NK-92 treated with Interleukin-12 subunit alpha and Interleukin-12 subunit beta, amount 100 ng/mL, for 24 hours (cell line): ENCODE data around the gene PLEKHA5.

ENCODE experiments used
- DNase-seq: peaks from one replicate; lab custom pipeline; 2025; lab: John Stamatoyannopoulos, UW

The PLEKHA5 gene

DNA sequence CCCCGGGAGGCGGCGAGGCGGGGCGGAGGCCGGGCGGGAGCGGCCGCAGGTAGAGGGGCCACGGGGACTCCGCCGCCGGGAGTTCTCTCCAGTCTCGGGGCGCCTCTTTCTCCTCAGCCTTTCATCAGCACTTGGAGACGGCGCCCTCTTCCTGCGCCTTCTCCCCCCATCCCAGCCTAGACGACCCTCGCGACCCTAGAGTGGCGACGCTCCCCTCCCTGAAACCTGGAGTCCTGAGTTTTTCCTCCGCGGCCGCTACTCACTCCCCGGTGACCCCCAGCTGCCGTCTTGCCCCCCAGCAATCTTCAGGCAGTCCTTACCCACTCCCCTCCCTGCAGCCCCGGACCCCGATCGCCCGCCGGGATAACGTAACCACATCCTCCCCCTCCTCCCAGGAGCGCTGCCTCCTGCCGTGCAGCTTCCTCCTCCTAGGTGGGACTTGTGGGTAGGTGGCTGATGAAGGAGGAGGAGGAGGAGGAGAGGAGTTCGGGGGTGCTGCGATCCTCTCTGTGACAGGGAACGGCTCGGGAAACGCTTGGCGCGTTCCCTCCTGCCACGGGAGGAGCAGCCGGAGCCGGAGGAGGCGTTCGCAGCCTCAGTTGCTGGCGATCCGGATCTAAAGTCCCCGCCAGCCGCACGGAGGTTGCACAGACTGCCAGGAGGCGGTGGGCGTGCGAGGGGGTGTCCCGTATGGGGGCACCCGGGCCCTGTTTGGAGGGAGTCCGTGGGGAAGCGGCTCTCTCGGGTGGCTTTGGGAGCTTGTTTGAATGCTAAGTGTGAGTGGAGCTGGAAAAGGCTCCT is 891 bp downstream of the PLEKHA5 start:
- DNase-seq: no peak

- DNase-seq: no peak
These were observed 1.5 kb downstream of the PLEKHA5 start for GRCh38 chr12:19131025-19131444.

- DNase-seq: no peak
These were observed 9.0 kb downstream of the PLEKHA5 start for GRCh38 chr12:19138551-19138950.

DNA sequence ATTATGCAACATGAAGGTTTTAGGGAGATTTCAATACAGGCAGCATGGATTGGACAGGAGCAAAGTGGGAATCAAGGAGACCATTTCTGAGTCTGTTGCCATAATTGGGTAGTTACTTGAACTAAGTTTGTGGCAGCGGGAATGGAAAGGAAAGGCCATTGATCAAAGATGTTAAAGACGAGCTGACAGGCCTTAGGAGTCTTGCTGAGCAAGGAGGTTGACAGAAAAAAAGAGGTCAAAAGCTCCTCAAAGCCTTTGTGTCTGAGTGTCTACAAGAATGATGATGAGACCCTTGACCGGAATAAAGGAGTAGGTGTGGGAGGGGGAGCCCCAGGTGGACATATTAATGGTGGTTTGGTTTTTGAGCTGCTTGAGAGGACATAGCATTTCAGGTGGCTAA is 9.4 kb downstream of the PLEKHA5 start:
- no peak for DNase-seq

DNA sequence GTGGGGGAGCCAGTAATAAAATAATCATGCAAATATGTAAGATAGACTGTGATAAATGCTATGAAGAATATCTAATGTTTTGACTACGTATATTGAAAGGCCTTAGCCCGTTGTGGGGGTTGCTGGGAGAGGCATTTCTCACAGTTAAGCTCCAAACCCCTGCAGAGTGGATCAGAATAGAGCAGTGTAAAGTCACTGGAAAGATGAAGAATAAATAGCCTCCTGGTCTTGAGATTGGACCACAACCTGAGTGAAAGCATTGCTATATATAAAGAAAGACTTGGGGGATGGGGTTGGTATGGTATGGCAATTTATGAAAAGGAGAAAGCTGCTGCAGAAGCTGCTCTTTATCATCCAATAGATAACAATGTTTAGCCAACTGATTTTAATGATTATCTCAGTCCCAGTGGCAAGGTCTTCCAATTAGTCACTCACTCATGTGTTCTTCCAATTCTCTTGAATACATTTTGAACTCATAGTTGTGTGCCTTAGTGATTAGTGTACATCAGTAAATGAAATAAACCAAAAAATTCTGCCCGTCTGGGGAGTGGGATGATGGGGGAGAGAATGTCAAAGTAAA is 10.2 kb downstream of the PLEKHA5 start:
- no peak for DNase-seq

DNA sequence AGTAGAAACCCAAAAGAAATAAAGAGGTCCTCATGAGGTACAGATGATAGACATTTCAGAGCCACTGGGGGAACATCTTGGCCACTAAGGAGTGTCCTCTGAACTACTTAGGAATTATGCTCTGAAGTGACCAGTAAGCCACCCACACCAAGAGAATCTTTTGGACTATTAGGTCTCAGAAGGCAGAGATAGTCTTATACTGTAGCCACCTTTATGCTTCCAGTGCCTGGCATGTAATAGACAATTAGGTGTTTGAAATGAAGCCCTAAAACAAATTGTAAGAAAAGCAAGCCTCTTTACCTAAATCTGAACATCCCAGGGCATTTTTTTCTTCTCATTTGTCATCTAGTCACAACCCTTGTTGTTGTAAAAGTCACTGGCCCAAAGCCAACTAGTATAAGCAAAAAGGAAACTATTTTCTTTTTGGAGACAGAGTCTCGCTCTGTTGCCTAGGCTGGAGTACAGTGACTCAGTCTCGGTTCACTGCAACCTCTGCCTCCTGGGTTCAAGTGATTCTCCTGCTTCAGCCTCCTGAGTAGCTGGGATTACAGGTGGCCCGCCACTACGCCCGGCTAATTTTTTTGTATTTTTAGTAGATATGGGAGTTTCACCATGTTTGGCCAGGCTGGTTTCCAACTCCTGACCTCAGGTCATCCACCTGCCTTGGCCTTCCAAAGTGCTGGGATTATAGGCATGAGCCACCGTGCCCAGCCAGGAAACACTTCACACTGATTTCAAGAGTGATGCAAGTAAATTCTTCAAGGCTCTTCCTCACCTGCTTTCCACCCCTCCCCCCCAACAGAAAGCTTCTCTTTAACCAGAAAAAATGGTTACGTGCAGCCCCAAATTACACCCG is 11.1 kb downstream of the PLEKHA5 start:
- no peak for DNase-seq

DNA sequence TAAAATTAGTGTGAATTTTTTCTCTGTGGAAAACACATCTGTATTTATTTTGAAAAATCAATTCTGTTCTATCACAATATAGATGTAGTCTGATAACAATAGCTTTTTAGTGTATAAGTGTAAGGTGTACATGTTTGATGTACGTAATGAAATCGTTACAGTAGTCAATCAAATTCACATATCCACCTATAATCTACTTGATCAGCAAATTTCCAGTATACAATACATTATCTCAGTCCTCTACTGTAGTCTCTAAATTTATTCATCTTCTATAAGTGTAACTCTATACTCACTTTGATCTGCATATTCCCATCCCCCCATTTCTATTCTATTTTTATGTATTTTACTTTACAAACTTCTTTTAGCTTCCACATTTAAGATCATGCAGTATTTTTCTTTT is 13.0 kb downstream of the PLEKHA5 start:
- no peak for DNase-seq

- no peak for DNase-seq
These were observed 14.8 kb downstream of the PLEKHA5 start for GRCh38 chr12:19144287-19144686.

DNA sequence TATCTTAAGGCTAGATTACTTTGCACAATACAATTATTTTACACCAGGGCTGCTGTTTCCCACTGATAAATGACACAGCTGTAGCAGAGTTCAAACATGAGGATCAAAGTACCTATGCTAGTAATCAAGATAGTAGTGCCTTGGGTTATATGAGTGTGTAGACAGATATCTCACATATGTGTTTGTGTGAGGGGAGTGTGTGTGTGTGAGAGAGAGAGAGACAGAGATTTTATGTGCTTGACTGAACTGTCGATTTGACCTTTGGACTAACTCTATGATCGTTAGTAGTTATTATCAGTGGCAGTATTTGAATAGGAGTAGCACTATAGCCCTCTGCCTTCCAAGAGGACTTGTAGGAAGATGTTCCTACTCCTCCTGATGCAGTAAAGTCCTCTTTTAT is 15.5 kb downstream of the PLEKHA5 start:
- no peak for DNase-seq

DNA sequence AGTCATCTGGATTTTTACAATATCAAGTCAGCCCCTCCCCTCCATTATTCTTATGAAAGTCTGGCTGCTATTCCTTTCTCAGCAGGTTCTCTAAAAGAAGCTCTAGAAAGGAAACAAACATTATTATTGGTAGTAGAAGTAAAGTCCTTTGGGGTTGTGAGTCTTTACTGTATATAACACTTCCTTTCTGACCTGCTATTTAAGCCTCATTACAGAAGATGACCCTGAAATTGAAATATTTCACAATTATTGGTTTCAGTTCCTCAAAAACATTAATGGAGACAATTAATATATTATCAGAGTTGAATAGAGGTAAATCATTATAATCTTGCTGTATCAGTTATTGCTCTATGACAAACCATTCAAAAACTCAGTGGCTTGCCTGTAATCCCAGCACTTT is 19.3 kb downstream of the PLEKHA5 start:
- no peak for DNase-seq

- DNase-seq: no peak
These were observed 20.9 kb downstream of the PLEKHA5 start for GRCh38 chr12:19150273-19150900.

- DNase-seq: no peak
These were observed 21.8 kb downstream of the PLEKHA5 start for GRCh38 chr12:19151298-19151697.

DNA sequence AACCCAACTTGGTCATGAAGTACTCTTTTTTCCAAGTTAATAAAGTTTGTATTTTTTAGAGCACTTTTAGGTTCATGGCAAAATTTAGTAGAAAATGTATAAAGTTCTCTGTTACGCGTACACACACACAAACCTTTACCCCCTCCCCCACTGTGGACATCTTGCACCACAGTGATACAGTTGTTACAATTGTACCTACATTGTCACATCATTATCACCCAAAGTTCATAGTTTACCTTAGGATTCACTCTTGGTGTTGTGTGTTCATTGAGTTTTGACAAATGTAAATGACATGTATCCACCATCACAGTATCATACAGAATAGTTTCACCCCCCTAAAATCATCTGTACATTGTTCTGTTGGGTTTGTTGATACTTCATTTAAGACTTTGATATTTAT is 23.9 kb downstream of the PLEKHA5 start:
- DNase-seq: no peak

DNA sequence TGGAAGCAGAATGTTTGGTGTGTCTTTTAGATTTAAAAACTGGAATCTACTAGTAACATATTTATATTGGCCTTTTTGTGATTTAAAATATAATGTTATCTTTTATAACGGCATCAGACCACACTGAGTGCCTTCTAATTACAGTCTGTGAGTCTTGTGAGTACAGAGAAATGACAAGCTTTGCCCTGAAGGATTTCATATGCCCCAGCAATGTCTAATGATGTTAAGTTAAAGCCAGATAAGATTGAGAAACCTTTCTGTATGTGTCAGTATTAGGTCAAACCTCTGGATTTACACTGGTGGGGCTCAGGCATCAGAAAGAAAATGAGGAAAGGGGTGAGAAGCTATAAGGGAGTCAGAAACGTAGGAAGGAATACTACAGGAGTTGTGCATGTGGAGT is 25.2 kb downstream of the PLEKHA5 start:
- DNase-seq: no peak

DNA sequence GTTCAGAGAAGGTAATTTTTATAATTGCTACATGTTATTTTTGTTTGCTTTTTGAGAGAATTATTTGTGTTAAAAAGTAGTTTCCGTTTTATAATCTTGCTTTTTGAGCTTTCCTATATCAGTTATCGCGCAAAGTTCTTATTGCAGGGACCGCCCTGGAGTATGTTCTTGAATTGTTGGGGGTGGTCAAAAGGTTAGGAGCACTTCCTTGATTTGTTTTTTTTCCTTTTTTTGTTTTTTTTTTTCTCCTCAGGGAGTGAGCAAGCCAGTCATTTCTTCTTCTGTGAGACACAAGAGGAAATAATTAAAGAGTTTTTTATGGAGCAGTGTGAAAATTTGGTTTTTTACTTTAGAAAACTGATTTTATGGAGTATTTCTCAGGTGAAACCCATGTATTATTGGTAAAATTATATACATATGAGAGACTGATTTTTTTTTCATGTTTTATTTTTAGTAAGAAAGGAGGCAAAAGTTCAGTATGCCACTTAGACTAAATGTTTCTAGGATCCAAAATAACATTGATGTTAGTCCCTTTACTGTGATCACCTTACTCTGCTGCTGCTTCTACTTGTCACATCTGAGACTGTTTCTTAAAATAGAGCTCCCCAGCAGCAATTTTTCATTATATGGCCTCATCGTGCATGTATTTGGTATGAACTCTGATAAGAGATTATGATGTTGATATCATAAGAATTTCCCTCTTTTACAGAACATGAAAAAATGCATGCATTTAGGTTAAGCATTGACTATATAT is 26.6 kb downstream of the PLEKHA5 start:
- DNase-seq: no peak

- no peak for DNase-seq
These were observed 29.4 kb downstream of the PLEKHA5 start for GRCh38 chr12:19158923-19159322.

GRCh38 chr12:19161216-19161615 is 31.7 kb downstream of the PLEKHA5 start:
- no peak for DNase-seq

DNA sequence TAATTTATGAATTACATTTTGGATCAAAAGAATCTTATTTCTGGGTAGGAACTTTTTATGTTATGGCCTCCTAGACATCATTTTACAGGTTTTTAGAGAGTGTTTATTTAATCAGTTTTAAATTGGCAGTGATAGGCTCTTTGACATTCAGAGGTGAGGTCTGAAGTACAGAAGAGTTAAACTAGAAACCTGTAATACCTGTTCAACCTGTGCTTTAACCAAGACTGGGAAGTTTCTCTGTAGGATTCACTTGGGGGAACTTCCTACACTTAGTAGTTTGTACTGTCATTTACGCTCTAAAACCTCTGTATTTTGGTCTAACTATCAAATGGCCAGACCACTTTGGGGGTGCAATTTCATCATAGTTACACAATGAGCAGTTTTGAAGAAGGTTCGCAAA is 35.9 kb downstream of the PLEKHA5 start:
- no peak for DNase-seq

DNA sequence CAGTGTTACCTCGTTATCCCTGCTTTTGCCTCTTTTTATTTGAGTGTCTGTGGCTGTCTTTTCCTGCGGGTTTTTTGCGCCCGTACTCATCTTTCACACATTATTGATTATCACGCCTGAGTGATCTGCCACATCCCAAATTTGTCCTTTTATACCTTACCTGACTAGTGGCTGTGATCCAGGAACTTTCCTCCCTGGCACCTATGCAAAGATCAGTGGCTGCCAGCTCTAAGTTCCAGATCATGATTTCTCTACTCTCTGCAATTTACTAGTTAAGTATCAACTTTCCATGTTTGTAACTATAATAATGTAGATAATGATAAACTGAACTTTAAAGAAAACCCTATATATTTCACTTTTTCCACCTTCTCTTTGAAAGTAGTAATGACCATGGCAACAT is 36.9 kb downstream of the PLEKHA5 start:
- DNase-seq: no peak

DNA sequence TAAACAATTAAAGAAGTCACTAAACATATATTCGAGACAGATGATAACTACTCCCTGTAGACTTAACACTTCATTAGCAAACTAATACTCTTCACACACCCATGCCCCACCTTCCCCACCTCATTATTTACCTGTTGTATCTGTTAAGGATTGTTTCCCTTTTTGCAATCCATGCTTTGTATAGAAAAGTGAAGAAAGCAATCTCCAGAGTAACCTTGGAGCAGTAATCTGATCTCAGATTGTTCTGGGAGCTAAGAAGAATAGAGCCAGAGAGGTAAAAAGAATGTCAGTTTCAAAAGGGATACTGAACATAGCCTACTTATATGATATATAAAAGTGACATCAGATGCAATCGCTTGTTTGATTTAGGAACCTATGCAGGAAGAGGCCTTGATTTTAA is 37.4 kb downstream of the PLEKHA5 start:
- no peak for DNase-seq

GRCh38 chr12:19167708-19168107 is 38.2 kb downstream of the PLEKHA5 start:
- DNase-seq: no peak

DNA sequence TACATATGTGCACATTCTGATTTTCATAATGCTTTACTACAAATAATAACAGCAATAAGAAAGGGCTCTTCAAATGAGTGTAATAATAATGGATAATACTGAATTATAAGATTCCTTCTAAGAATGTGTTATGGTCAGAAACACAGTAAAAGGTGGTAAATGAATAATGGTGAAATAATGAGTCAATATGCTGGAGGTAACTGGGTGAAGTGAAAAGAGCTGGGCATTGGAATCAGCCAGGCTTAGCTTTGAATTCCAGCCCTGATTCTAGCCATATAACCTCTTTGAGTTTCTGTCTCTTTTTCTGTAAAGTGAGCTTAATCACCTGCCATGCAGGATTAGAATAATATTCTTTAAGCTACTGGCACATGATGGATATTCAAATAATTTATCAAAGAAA is 39.1 kb downstream of the PLEKHA5 start:
- no peak for DNase-seq
